Measurements from ENCODE around the gene C5orf34. TPM values are rescaled to one million over a fixed set of nuclear protein-coding genes. Genes with fewer than 3 reads are reported as not detected.

Gene C5orf34
- total RNA-seq, 4 donors from 2014 or later: 0.42 to 2.1 (median 1.6) TPM

GRCh38 chr5:43497311-43498104 lies 17.4 kb downstream of the C5orf34 start:
- no peaks in the 10 kb centered on the region for H3K4me1 ChIP-seq
- WGBS, 2 donors: 91 to 97% methylated on average over 5 of the region's 5 CpGs
- H3K27me3 ChIP-seq: no peaks in the 10 kb centered on the region
- no peak overlapping the region for H3K27ac ChIP-seq
- TF ChIP-seq POLR2A (IDR thresholded peaks at IDR 0.05) (no peak), CTCF (IDR thresholded peaks at IDR 0.05) (no peak)
- intact Hi-C loops (cut with DNase I): no loop called here
- no peaks in the 10 kb centered on the region for H3K36me3 ChIP-seq
- DNase-seq: no peak
- H3K9me3 ChIP-seq: no peaks in the 10 kb centered on the region
- no peak overlapping the region for H3K4me3 ChIP-seq (replicated peaks in 1 of 3)

- Histone ChIP-seq H3K27ac (no peak overlapping the region), H3K4me1 (no peaks in the 10 kb centered on the region), H3K4me3 (replicated peaks in 1 of 3) (no peak overlapping the region), H3K27me3 (no peaks in the 10 kb centered on the region), H3K36me3 (no peaks in the 10 kb centered on the region), H3K9me3 (no peaks in the 10 kb centered on the region)
- DNase-seq: no peak
- no peak for TF ChIP-seq CTCF (IDR thresholded peaks at IDR 0.05)
- no peak for TF ChIP-seq POLR2A (IDR thresholded peaks at IDR 0.05)
- intact Hi-C loops (cut with DNase I): no loop called here
- 94 to 96% methylated on average over 1 of the region's 1 CpG for WGBS, 2 donors
These were observed 23.6 kb downstream of the C5orf34 start for GRCh38 chr5:43491326-43491725.

GRCh38 chr5:43486353-43486752 lies 28.6 kb downstream of the C5orf34 start:
- no peaks in the 10 kb centered on the region for H3K27me3 ChIP-seq
- 94 to 95% methylated on average over 3 of the region's 3 CpGs for WGBS, 2 donors
- peaks cover 11 to 12% of the 10 kb centered on the region in 2 donors for H3K4me1 ChIP-seq
- intact Hi-C loops (cut with DNase I): loop anchor here (10.0 kb wide), 1 partner anchor 362 kb away; the partner anchor contains the start of gene ZNF131
- DNase-seq: no peak
- no peak overlapping the region for H3K4me3 ChIP-seq (replicated peaks in 1 of 3)
- TF ChIP-seq POLR2A (IDR thresholded peaks at IDR 0.05) (no peak), CTCF (IDR thresholded peaks at IDR 0.05) (no peak)
- no peaks in the 10 kb centered on the region for H3K36me3 ChIP-seq
- no peaks in the 10 kb centered on the region for H3K9me3 ChIP-seq
- no peak overlapping the region for H3K27ac ChIP-seq

- H3K36me3 ChIP-seq: no peaks in the 10 kb centered on the region
- H3K9me3 ChIP-seq: no peaks in the 10 kb centered on the region
- H3K4me3 ChIP-seq (replicated peaks in 1 of 3): no peak overlapping the region
- peaks cover 11 to 12% of the 10 kb centered on the region in 2 donors for H3K4me1 ChIP-seq
- H3K27me3 ChIP-seq: no peaks in the 10 kb centered on the region
- TF ChIP-seq CTCF (IDR thresholded peaks at IDR 0.05) (no peak), POLR2A (IDR thresholded peaks at IDR 0.05) (no peak)
- DNase-seq: no peak
- WGBS, 2 donors: 85 to 94% methylated on average over 2 of the region's 2 CpGs
- peak overlapping the region in 1 of 3 donors; percentile 7 for H3K27ac ChIP-seq
- intact Hi-C loops (cut with DNase I): loop anchor here (10.0 kb wide), 1 partner anchor 361 kb away; the partner anchor contains the start of gene ZNF131
These were observed 29.5 kb downstream of the C5orf34 start for GRCh38 chr5:43485406-43485805.
